ENCODE measurements around the gene SLC10A3. TPM values are rescaled to one million over a fixed set of nuclear protein-coding genes. Genes with fewer than 3 reads are reported as not detected.

SLC10A3 gene
- polyA plus RNA-seq, 3 donors = 25.3 to 33.1 (median 26.7) TPM

GRCh38 chrX:154485150-154486051 lies 5.0 kb downstream of the SLC10A3 start:
- intact Hi-C loops (cut with micrococcal nuclease) = no loop called here
- Mint-ChIP-seq H3K4me3 (peak overlapping the region; percentile 65 to 69), H3K27ac (peak overlapping the region in 5 of 7 donors; percentile 19 to 76 (median 61)), H3K4me1 (peaks cover 30% of the 10 kb centered on the region), H3K27me3 (ENCODE audit: low read depth in 3 of 3) (peaks cover 0 to 11% (median 3%) of the 10 kb centered on the region in 3 donors), H3K36me3 (peaks cover 12 to 18% of the 10 kb centered on the region in 2 donors), H3K9me3 (peaks cover 0 to 25% (median 10%) of the 10 kb centered on the region in 7 donors)
- Histone ChIP-seq H2AFZ (ENCODE audit: insufficient read depth, low read depth, low read length, poor library complexity, severe bottlenecking) (no peak overlapping the region), H3K9me3 (replicated peaks in 1 of 2; ENCODE audit: control insufficient read depth in 1 of 2, insufficient read depth in 1 of 2, low read length in 2 of 2) (no peaks in the 10 kb centered on the region), H3K27ac (ENCODE audit: low read depth in 1 of 2, low read length in 2 of 2) (peak overlapping the region; percentile 27 to 66), H3K79me2 (ENCODE audit: insufficient read depth, low read length) (peaks cover 20% of the 10 kb centered on the region), H3K4me3 (replicated peaks in 1 of 3; ENCODE audit: low read depth in 2 of 3, low read length in 3 of 3) (peak overlapping the region in 2 of 3 experiments; percentile 20 to 74), H3K9ac (ENCODE audit: insufficient read depth, low read length, poor library complexity, severe bottlenecking) (peak overlapping the region; percentile 64), H3K36me3 (replicated peaks in 1 of 2; ENCODE audit: control insufficient read depth in 1 of 2, insufficient read depth in 2 of 2, low read length in 2 of 2) (peaks cover 0 to 3% of the 10 kb centered on the region in 2 donors), H4K20me1 (ENCODE audit: insufficient read depth, low read length) (no peaks in the 10 kb centered on the region), H3K27me3 (ENCODE audit: control insufficient read depth in 2 of 2, insufficient read depth in 2 of 2, low read length in 2 of 2) (no peaks in the 10 kb centered on the region), H3K4me2 (replicated peaks; ENCODE audit: extremely low read depth, low read length, poor library complexity, severe bottlenecking) (peak overlapping the region; percentile 77), H3K4me1 (ENCODE audit: control insufficient read depth in 1 of 2, insufficient read depth in 2 of 2, low read length in 2 of 2) (peaks cover 35 to 50% of the 10 kb centered on the region in 2 donors)
- DNase-seq = no peak
- WGBS (ENCODE audit: insufficient coverage) = 47% methylated on average over 4 of the region's 35 CpGs
- TF ChIP-seq, protein P1, sequence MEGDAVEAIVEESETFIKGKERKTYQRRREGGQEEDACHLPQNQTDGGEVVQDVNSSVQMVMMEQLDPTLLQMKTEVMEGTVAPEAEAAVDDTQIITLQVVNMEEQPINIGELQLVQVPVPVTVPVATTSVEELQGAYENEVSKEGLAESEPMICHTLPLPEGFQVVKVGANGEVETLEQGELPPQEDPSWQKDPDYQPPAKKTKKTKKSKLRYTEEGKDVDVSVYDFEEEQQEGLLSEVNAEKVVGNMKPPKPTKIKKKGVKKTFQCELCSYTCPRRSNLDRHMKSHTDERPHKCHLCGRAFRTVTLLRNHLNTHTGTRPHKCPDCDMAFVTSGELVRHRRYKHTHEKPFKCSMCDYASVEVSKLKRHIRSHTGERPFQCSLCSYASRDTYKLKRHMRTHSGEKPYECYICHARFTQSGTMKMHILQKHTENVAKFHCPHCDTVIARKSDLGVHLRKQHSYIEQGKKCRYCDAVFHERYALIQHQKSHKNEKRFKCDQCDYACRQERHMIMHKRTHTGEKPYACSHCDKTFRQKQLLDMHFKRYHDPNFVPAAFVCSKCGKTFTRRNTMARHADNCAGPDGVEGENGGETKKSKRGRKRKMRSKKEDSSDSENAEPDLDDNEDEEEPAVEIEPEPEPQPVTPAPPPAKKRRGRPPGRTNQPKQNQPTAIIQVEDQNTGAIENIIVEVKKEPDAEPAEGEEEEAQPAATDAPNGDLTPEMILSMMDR (IDR thresholded peaks at IDR 0.05) = no peak

- DNase-seq = peak; percentile 49 to 70 (median 65)
Measured at GRCh38 chrX:154484255-154485149, 5.9 kb downstream of the SLC10A3 start.

More at GRCh38 chrX:154484255-154485149, 5.9 kb downstream of the SLC10A3 start:
- peak overlapping the region; percentile 27 to 66 for H3K27ac ChIP-seq (ENCODE audit: low read depth in 1 of 2, low read length in 2 of 2)
- H3K27me3 ChIP-seq (ENCODE audit: control insufficient read depth in 2 of 2, insufficient read depth in 2 of 2, low read length in 2 of 2) = no peaks in the 10 kb centered on the region
- Mint-ChIP-seq H3K27ac (peak overlapping the region; percentile 56 to 77 (median 66)), H3K4me3 (peak overlapping the region; percentile 46 to 65), H3K4me1 (peaks cover 27% of the 10 kb centered on the region), H3K27me3 (ENCODE audit: low read depth in 3 of 3) (peaks cover 0 to 17% (median 3%) of the 10 kb centered on the region in 3 donors), H3K9me3 (peaks cover 0 to 18% (median 4%) of the 10 kb centered on the region in 7 donors), H3K36me3 (peaks cover 12 to 18% of the 10 kb centered on the region in 2 donors)
- H3K9ac ChIP-seq (ENCODE audit: insufficient read depth, low read length, poor library complexity, severe bottlenecking) = no peak overlapping the region
- H3K9me3 ChIP-seq (replicated peaks in 1 of 2; ENCODE audit: control insufficient read depth in 1 of 2, insufficient read depth in 1 of 2, low read length in 2 of 2) = no peaks in the 10 kb centered on the region
- 48% methylated on average over 5 of the region's 16 CpGs for WGBS (ENCODE audit: insufficient coverage)
- H3K4me3 ChIP-seq (replicated peaks in 1 of 3; ENCODE audit: low read depth in 2 of 3, low read length in 3 of 3) = peak overlapping the region in 1 of 3 experiments; percentile 74
- peaks cover 0 to 3% of the 10 kb centered on the region in 2 donors for H3K36me3 ChIP-seq (replicated peaks in 1 of 2; ENCODE audit: control insufficient read depth in 1 of 2, insufficient read depth in 2 of 2, low read length in 2 of 2)
- H3K4me1 ChIP-seq (ENCODE audit: control insufficient read depth in 1 of 2, insufficient read depth in 2 of 2, low read length in 2 of 2) = peaks cover 35 to 49% of the 10 kb centered on the region in 2 donors
- H2AFZ ChIP-seq (ENCODE audit: insufficient read depth, low read depth, low read length, poor library complexity, severe bottlenecking) = no peak overlapping the region
- no peaks in the 10 kb centered on the region for H4K20me1 ChIP-seq (ENCODE audit: insufficient read depth, low read length)
- H3K4me2 ChIP-seq (replicated peaks; ENCODE audit: extremely low read depth, low read length, poor library complexity, severe bottlenecking) = peak overlapping the region; percentile 77
- peaks cover 20% of the 10 kb centered on the region for H3K79me2 ChIP-seq (ENCODE audit: insufficient read depth, low read length)
- intact Hi-C loops (cut with micrococcal nuclease) = no loop called here
- TF ChIP-seq, protein P1 (IDR thresholded peaks at IDR 0.05) = no peak
